DND-41 (cell line): ENCODE measurements around the gene PAGR1.

Experiments used
- ATAC-seq: fragments of 200-7000 bp; cut with Tn5 transposase; 3 replicates; pipeline ENCODE4 v1.9.1; 2021; ENCODE audit warnings: low read depth; ENCODE audit not compliant: insufficient read depth
- DNase-seq: peaks from one replicate; pipeline ENCODE4 v3.0.0-alpha.2; 2020
- H2AFZ ChIP-seq: 2 replicates; pipeline ENCODE4 v1.6.0; 2012; ENCODE audit warnings: low read depth, low read length
- H3K27ac ChIP-seq: 2 replicates; pipeline ENCODE4 v1.5.1; 2012; ENCODE audit warnings: low read length, inconsistent platforms
- H3K27me3 ChIP-seq: fragments of 200-600 bp; sonication (generic); 2 replicates; pipeline ENCODE4 v1.6.0; 2012; ENCODE audit warnings: low read length, mild to moderate bottlenecking, inconsistent platforms; ENCODE audit not compliant: insufficient read depth, poor library complexity
- H3K36me3 ChIP-seq: 2 replicates; pipeline ENCODE4 v1.5.1; 2012; ENCODE audit warnings: low read length, inconsistent platforms; ENCODE audit not compliant: insufficient read depth
- H3K4me1 ChIP-seq: 2 replicates; pipeline ENCODE4 v1.5.1; 2012; ENCODE audit warnings: mild to moderate bottlenecking, low read length; ENCODE audit not compliant: insufficient read depth
- H3K4me2 ChIP-seq: 2 replicates; pipeline ENCODE4 v1.6.0; 2012; ENCODE audit warnings: mild to moderate bottlenecking, moderate library complexity, low read length, inconsistent platforms; ENCODE audit not compliant: insufficient read depth
- H3K4me3 ChIP-seq, 2 experiments: fragments of 200-600 bp in 1 of 2; shearing (Covaris generic) in 1 of 2; 2 replicates each; pipeline ENCODE4 v1.5.1; 2012 to 2016; ENCODE audit warnings: inconsistent platforms in 2 of 2, low read length in 2 of 2, mild to moderate bottlenecking in 2 of 2, low read depth in 1 of 2, moderate library complexity in 1 of 2
- H3K79me2 ChIP-seq: 2 replicates; pipeline ENCODE4 v1.6.0; 2012; ENCODE audit warnings: low read length, inconsistent platforms; ENCODE audit not compliant: insufficient read depth
- H3K9ac ChIP-seq: 2 replicates; pipeline ENCODE4 v1.6.0; 2012; ENCODE audit warnings: low read depth, mild to moderate bottlenecking, inconsistent platforms, low read length, moderate library complexity
- H3K9me3 ChIP-seq: 2 replicates; pipeline ENCODE4 v1.5.1; 2012; ENCODE audit warnings: low read length, moderate library complexity, mild to moderate bottlenecking, inconsistent platforms; ENCODE audit not compliant: insufficient read depth, severe bottlenecking
- H4K20me1 ChIP-seq: 2 replicates; pipeline ENCODE4 v1.6.0; 2012; ENCODE audit warnings: low read length; ENCODE audit not compliant: insufficient read depth
- EZH2 ChIP-seq: IDR thresholded peaks from 3 replicates; pipeline ENCODE4 v1.6.1; 2012; ENCODE audit warnings: borderline replicate concordance, low read depth, mild to moderate bottlenecking, moderate library complexity, low read length, inconsistent platforms; ENCODE audit not compliant: severe bottlenecking
- TF ChIP-seq, protein P1 (sequence below): IDR thresholded peaks from 2 replicates; pipeline ENCODE4 v1.5.1; 2012; ENCODE audit warnings: borderline replicate concordance, low read length, moderate library complexity, mild to moderate bottlenecking; ENCODE audit not compliant: poor library complexity, severe bottlenecking; ENCODE audit errors: extremely low read depth

PAGR1 gene

DNA sequence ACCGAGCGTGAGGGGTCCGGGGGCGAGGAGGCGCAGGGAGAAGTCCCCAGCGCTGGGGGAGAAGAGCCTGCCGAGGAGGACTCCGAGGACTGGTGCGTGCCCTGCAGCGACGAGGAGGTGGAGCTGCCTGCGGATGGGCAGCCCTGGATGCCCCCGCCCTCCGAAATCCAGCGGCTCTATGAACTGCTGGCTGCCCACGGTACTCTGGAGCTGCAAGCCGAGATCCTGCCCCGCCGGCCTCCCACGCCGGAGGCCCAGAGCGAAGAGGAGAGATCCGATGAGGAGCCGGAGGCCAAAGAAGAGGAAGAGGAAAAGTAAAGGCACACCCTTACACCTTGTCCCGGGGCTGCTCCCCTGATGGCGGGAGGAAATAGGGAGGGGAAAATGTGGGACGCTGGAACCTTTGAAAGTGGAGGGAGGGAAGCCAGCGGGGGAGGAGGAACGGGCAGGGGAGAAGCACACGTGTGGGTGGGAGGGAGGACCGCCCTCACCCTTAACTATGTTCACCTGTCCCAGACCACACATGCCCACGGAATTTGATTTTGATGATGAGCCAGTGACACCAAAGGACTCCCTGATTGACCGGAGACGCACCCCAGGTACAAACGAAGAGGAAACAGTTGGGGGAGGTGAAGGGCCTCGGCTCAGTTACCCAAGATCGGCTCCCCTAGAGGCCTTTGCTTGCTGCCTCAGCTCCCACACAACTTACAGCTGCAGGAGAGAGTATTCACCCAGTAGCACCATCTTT, 916 bp downstream of the PAGR1 start:
- Histone ChIP-seq H3K4me3 (peak overlapping the region; percentile 68 to 79), H2AFZ (peak overlapping the region; percentile 94), H4K20me1 (peaks cover 31% of the 10 kb centered on the region), H3K4me1 (peaks cover 61% of the 10 kb centered on the region), H3K79me2 (peaks cover 45% of the 10 kb centered on the region), H3K27ac (peak overlapping the region; percentile 99), H3K36me3 (peaks cover 32% of the 10 kb centered on the region), H3K27me3 (no peaks in the 10 kb centered on the region), H3K4me2 (peak overlapping the region; percentile 94), H3K9me3 (no peaks in the 10 kb centered on the region), H3K9ac (peak overlapping the region; percentile 95)
- ATAC-seq (peak; percentile 53), DNase-seq (peak; percentile 77)
- TF ChIP-seq EZH2: no peak
- TF ChIP-seq, protein P1, sequence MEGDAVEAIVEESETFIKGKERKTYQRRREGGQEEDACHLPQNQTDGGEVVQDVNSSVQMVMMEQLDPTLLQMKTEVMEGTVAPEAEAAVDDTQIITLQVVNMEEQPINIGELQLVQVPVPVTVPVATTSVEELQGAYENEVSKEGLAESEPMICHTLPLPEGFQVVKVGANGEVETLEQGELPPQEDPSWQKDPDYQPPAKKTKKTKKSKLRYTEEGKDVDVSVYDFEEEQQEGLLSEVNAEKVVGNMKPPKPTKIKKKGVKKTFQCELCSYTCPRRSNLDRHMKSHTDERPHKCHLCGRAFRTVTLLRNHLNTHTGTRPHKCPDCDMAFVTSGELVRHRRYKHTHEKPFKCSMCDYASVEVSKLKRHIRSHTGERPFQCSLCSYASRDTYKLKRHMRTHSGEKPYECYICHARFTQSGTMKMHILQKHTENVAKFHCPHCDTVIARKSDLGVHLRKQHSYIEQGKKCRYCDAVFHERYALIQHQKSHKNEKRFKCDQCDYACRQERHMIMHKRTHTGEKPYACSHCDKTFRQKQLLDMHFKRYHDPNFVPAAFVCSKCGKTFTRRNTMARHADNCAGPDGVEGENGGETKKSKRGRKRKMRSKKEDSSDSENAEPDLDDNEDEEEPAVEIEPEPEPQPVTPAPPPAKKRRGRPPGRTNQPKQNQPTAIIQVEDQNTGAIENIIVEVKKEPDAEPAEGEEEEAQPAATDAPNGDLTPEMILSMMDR: peak; percentile 54

DNA sequence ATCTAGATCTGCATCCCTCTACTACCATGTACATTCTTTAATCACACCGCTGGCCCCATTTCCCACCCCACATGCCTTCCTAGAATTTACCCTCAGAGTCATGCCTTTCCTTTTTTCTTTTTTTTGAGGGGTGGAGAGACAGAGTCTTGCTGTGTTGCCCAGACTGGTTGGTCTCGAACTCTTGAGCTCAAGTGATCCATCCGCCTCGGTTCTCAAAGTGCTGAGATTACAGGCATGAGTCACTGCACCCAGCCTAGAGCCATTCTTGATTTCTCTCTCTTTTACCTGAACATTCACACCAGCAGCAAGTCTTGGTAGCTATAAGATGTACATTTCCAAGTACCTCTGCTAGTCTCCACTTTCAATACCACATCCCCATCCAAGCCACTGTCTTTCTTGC, 2.1 kb downstream of the PAGR1 start:
- H3K4me3 ChIP-seq: no peak overlapping the region
- H3K4me1 ChIP-seq: peaks cover 59% of the 10 kb centered on the region
- H3K79me2 ChIP-seq: peaks cover 45% of the 10 kb centered on the region
- H3K9ac ChIP-seq: peak overlapping the region; percentile 95; the same call in 1 of the 2 replicates
- peaks cover 31% of the 10 kb centered on the region for H4K20me1 ChIP-seq
- no peak for DNase-seq
- H3K27me3 ChIP-seq: no peaks in the 10 kb centered on the region
- H3K36me3 ChIP-seq: peaks cover 32% of the 10 kb centered on the region
- TF ChIP-seq EZH2: no peak
- no peak overlapping the region for H2AFZ ChIP-seq
- no peaks in the 10 kb centered on the region for H3K9me3 ChIP-seq
- H3K4me2 ChIP-seq: peak overlapping the region; percentile 94
- ATAC-seq: no peak
- H3K27ac ChIP-seq: peak overlapping the region; percentile 18; the same call in 1 of the 2 replicates

DNA sequence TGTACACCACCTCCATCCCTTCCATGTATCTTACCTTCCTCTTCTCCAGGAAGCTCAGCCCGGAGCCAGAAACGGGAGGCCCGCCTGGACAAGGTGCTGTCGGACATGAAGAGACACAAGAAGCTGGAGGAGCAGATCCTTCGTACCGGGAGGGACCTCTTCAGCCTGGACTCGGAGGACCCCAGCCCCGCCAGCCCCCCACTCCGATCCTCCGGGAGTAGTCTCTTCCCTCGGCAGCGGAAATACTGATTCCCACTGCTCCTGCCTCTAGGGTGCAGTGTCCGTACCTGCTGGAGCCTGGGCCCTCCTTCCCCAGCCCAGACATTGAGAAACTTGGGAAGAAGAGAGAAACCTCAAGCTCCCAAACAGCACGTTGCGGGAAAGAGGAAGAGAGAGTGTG, 3.6 kb downstream of the PAGR1 start:
- no peak for ATAC-seq
- peaks cover 32% of the 10 kb centered on the region for H3K36me3 ChIP-seq
- H4K20me1 ChIP-seq: peaks cover 31% of the 10 kb centered on the region
- H3K9me3 ChIP-seq: no peaks in the 10 kb centered on the region
- peaks cover 41% of the 10 kb centered on the region for H3K79me2 ChIP-seq
- peak overlapping the region; percentile 36 for H3K4me2 ChIP-seq
- peak overlapping the region; percentile 33; the same call in 1 of the 2 replicates for H3K9ac ChIP-seq
- no peak overlapping the region; the same call in 1 of the 2 replicates for H3K27ac ChIP-seq
- DNase-seq: no peak
- TF ChIP-seq EZH2: no peak
- no peaks in the 10 kb centered on the region for H3K27me3 ChIP-seq
- no peak overlapping the region for H2AFZ ChIP-seq
- peak overlapping the region in 1 of 2 experiments; percentile 13; a peak in 1 of 4 replicates for H3K4me3 ChIP-seq
- peaks cover 45% of the 10 kb centered on the region for H3K4me1 ChIP-seq

DNA sequence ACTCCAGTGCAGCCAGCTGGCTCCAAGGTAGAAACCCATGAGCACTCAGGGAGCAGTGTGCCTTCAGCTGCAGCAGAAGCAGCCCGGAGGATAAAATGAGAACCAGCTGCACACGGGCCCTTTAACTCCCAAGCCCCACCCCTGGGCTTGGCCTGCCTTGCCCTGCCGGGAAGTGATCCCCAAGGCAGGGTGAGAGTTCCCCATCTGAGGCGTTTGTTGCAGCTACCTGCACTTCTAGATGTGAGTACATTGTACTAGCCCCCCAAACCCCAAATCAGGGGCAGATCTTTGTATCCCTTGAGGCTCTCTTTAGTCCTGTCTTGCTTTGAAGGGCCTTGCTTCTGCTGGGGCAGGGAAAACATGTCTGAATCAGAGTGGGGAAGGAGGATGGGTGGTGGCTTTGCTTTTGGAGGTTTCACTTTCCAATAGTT, 4.3 kb downstream of the PAGR1 start, which contains the start of gene MVP:
Gene MVP (plus strand): TSS at position 192 of the 431 bp plus-strand sequence. CDS start 10,088 bp downstream, outside the sequence.
- Histone ChIP-seq H3K4me3 (peak within 1 kb of the TSS in 1 of 2 experiments; percentile 13; a peak in 1 of 4 replicates), H3K27ac (peak within 1 kb of the TSS; percentile 29; the same call in 1 of the 2 replicates), H3K9ac (peak within 1 kb of the TSS; percentile 33; the same call in 1 of the 2 replicates)

More for the DNA sequence above, 4.3 kb downstream of the PAGR1 start, which contains the start of gene MVP:
- TF ChIP-seq, protein P1: no peak
- no peak for TF ChIP-seq EZH2
- Histone ChIP-seq H3K9me3 (no peaks in the 10 kb centered on the region), H3K4me2 (peak within 1 kb of the TSS; percentile 36), H3K27me3 (no peaks in the 10 kb centered on the region), H3K36me3 (peaks cover 32% of the 10 kb centered on the region), H2AFZ (no peak within 1 kb of the TSS), H3K79me2 (peaks cover 34% of the 10 kb centered on the region), H4K20me1 (peaks cover 31% of the 10 kb centered on the region), H3K4me1 (peaks cover 38% of the 10 kb centered on the region)
- ATAC-seq: no peak
- peak; percentile 42 for DNase-seq
